Measurements from ENCODE around the gene GRWD1.
A peak's percentile ranks its signal among the peaks of the same experiment; 100 is the strongest.

GRWD1 gene

DNA sequence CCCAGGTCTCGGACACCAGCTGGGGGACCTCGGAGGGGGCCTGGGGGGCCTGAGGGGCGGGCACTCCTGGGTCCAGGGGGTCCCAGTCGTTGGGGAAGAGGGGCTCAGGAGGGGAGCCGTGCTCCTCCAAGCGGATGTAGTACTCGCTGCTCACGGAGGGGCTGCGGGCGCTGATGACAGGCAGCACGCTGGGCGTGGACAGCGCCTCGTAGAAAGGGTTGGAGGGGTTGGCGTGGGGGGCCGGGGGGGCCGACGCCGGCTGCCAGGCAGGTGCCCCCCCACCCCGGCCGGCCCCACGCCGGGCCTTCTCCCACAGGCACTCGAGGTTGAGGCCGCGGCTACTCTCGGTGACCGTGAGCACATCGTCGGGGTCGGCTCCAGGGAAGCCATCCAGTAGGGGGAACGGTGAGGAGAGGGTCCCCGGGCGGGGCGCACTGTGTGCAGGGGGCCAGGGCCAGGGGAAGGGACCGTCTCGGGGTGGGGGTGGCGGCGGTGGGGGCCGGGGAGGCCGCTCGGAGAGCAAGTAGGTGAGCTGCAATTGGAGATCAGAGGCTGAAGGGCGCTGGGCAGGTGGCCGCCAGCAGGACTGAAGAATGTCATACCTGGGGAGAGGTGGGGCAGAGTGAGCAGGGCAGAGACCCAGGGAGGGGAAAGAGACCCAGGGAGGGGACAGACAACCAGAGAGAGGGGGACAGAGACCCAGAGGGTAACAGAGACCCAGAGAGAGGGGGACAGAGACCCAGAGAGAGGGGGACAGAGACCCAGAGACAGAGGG lies 53.7 kb downstream of the GRWD1 start:
- no peak for DNase-seq

DNA sequence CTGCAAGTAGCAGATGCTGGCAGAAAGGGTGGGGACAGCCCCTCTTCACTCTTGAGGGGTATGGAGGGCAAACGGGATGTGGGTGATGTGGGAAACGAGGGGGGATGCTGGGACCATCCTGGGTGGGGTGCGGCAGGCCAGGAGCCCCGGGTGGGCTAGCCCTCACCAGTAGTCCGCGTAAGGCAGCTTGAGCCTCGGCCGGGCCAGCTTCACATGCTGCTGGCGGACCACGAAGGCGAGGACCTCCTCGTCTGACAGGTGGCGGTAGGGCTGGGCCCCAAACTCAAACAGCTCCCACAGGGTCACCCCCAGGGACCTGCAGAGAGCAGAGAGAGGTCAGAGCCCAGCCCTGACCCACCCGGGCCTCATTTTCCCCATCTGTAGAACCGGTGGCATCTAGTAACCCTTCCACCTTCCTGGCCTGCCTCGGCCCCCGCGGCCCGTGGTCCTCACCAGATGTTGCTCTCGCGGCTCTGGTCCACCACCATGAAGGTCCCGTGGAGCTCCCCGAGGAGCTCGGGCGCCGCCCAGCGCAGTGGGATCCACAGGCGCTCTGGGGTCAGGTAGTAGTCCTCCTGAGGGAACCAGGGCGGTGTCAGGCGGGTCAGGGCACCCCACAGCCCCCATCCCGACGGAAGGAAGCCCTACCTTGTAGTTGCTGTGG lies 55.2 kb downstream of the GRWD1 start:
- DNase-seq = no peak

DNA sequence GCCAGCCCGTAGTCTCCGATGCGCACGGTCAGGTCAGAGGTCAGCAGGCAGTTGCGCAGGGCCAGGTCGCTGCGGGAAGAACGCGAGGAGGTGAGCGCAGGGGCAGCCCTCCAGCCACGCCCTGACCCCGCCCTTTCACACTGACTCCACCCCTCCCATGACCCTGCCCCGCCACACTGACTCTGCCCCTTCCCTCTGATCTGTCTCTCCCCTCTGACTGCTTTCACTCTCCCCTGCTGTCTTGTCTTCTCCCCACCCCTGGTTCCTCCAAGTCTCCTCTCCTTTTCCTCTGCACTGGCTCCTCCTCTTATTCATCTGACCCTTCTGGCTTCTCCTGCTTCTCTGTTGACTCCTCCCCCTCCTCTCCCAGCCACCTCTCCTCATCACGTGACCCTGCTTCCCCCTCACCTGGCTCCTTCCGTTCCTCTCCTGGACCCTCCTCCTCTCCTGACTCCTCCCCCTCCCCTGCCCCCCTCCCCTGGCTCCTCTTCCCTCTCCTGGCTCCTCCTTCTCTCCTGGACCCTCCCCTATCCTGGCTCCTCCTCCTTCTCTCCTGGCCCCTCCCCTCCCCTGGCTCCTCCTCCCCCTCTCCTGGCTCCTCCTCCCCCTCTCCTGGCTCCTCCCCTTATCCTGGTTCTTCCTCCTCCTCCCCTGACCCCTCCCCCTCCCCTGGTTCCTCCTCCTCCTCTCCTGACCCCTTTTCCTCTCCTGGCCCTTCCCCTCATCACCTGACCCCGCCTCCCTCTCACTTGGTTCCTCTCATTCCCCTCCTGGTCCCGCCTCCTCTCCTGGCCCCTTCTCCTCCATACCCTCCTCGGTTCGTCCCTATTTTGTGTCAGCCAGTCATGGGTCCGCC lies 55.9 kb downstream of the GRWD1 start:
- peak; percentile 80 to 86 for DNase-seq

DNA sequence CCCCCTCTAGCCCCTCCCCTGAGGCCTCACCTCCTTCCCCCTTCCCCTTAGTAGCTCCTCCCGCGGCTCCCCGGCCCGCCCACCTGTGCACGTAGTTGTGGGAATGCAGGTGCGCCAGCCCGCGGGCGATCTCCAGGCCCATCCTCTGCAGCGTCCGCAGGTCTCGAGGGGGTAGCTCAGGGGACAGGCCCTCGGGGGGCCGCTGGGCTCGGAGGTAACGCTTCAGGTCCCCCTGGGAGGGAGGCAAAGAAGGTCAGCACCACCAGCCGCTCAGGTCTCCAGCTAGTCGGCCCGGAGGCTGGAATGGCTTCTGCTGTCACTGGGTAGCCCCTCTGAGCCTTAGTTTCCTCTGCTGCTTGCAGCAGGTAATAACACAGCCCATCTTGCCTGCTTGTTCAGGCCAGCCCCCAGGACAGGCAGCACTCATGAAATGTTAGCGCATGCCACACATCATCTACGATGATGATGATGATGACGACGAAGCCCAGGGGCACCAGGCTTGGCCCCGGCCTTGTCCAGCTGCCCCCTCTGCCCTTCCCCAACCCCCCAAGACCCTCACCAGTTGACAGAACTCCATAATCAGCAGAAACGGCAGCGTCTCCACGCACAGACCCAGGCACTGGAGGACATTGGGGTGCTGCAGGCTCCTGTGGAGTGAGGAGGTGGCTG lies 56.7 kb downstream of the GRWD1 start:
- no peak for DNase-seq

GRCh38 chr19:48506138-48506733 lies 60.5 kb downstream of the GRWD1 start:
- DNase-seq = peak; percentile 22 to 73
